ENCODE measurements around the gene AUTS2.

AUTS2 gene

DNA sequence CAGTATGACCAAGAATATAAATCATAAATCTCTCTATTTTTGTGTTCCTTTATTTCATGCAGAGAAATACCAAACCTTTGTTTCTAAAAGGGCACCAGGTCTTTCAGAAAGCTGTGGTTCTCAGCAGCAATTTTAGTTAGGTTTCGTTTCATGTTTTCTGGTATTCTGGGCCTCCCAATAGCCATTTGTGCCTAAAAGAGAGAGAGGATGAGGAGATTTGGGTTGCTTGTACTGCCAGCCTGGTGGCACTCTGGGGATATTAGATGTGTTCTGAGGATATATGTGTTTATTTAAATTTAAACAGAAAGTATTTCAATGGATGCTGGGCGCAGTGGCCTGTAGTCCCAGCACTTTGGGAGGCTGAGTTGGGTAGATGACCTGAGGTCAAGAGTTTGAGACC lies 471.7 kb downstream of the AUTS2 start:
- TF ChIP-seq, protein P1, sequence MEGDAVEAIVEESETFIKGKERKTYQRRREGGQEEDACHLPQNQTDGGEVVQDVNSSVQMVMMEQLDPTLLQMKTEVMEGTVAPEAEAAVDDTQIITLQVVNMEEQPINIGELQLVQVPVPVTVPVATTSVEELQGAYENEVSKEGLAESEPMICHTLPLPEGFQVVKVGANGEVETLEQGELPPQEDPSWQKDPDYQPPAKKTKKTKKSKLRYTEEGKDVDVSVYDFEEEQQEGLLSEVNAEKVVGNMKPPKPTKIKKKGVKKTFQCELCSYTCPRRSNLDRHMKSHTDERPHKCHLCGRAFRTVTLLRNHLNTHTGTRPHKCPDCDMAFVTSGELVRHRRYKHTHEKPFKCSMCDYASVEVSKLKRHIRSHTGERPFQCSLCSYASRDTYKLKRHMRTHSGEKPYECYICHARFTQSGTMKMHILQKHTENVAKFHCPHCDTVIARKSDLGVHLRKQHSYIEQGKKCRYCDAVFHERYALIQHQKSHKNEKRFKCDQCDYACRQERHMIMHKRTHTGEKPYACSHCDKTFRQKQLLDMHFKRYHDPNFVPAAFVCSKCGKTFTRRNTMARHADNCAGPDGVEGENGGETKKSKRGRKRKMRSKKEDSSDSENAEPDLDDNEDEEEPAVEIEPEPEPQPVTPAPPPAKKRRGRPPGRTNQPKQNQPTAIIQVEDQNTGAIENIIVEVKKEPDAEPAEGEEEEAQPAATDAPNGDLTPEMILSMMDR (IDR thresholded peaks at IDR 0.05; ENCODE audit: extremely low read depth, missing control alignments) = no peak
- DNase-seq (ENCODE audit: low spot score) = no peak

- TF ChIP-seq, protein P1 (IDR thresholded peaks at IDR 0.05; ENCODE audit: extremely low read depth, missing control alignments) = no peak
- DNase-seq (ENCODE audit: low spot score) = no peak
Observed at GRCh38 chr7:70071766-70072165, 473.5 kb downstream of the AUTS2 start.

DNA sequence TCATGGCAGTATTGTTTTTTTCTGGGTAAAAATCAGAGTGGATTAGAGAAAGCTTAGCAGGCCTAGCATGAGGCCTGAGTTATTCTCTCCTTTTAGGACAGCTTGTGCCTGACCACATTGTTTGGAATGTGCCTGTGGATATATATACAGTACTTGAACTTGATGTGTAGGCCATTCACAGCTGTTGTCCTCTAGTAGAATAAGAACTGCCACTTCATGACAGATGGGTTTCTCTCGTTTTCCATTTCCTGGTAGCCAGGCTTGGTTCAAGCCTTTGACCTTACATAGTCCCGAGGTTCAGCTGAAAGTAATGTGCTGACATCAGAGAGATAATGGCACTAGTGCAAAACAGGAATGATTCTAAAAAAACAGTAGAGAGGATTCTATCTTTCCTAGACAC lies 473.9 kb downstream of the AUTS2 start:
- DNase-seq (ENCODE audit: low spot score) = no peak
- TF ChIP-seq, protein P1 (IDR thresholded peaks at IDR 0.05; ENCODE audit: extremely low read depth, missing control alignments) = no peak

DNA sequence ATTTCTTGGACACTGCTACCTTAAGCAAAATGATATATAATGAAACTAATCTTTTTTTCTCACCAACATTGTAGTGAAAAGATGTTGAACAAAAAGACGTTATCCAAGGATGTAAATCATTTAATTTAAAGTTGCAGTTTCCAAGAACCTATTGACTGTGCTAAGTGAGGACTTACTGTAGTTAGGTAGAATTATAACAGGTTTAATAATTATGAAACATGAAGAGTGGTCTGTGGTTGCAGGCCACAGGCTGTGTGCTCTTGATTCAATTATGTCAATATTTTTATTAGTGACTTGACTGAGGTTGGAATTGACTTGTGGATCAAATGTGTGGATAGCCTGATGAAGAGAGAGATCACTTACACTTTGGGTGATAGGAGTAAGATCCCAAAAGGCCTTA lies 478.1 kb downstream of the AUTS2 start:
- TF ChIP-seq, protein P1 (IDR thresholded peaks at IDR 0.05; ENCODE audit: extremely low read depth, missing control alignments) = no peak
- no peak for DNase-seq (ENCODE audit: low spot score)

DNA sequence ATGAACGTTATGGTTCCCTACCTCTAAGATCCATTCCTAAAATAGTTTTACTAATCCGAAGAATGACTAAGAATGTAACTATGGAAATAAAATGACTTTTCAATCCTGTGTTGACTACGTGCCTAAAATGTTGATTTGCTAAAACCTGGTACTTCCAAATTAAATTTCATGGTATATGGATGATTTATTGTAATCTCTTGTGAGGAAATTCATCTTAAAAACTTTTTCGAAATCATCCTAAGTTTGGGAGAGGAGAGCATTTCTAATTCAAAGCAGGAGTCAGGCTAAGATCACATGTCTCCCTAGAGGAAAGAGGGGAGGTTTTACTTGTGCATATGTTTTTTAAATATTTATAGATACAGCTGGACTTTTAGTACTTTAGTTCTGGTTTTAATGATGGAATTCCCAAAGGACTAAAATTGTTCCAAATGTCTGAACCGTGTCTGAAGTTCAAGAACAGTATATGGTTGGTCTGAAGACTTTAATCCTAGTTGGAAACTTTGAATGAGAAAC lies 483.9 kb downstream of the AUTS2 start:
- no peak for DNase-seq (ENCODE audit: low spot score)
- TF ChIP-seq, protein P1 (IDR thresholded peaks at IDR 0.05; ENCODE audit: extremely low read depth, missing control alignments) = no peak

GRCh38 chr7:70091362-70091761 lies 493.1 kb downstream of the AUTS2 start:
- no peak for DNase-seq (ENCODE audit: low spot score)
- TF ChIP-seq, protein P1 (IDR thresholded peaks at IDR 0.05; ENCODE audit: extremely low read depth, missing control alignments) = no peak

DNA sequence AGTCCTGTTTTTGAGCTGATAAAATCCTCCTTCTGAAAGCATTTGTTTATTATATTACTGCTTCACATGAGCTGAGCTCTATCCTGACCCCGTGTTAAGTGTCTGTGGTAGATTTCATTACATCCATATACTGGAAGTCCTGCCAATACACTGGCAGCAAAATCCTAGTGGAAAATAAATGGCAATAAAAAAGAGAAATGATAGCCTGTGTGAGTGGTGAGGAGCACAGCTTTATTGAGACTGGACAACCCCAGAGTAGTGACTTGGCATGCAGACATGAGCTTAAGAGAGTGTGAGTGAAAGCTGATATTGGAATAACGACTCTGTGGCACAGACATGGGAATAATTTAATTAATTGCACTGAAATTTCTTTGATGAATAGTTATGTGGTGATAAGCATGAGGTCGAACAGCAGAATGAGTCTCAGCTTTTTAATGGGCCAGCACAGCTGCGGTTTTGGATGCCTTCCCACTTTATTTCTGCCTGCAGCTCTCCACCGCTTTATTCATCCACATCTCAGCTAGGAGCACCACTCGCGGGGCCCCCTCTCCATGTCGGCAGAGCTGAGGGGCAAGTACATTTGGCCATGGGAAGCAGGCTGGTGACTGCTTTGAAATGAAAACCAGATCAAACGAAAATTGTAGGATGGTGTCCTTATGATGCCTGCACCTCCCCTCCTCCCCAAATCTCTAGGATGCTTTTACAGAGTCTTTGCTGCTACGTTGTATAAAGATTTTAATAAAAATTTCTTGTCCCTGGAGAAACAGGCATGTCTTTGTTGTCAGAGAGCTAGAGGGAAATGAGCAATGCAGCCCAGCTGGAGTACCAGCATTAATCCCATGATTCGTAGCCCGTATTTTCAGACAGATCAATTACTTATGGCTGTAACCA lies 494.3 kb downstream of the AUTS2 start:
- TF ChIP-seq, protein P1 (IDR thresholded peaks at IDR 0.05; ENCODE audit: extremely low read depth, missing control alignments) = no peak

More for the DNA sequence above, 494.3 kb downstream of the AUTS2 start:
- no peak for DNase-seq (ENCODE audit: low spot score)
